Panc1 (cell line): ENCODE results near the gene SLC25A13. TPM values are rescaled to one million over a fixed set of nuclear protein-coding genes. Genes with fewer than 3 reads are reported as not detected.

Experiments
- ATAC-seq: fragments of 200-7000 bp; cut with Tn5 transposase; 2 replicates; pipeline ENCODE4 v1.9.1; 2020; ENCODE audit warnings: mild to moderate bottlenecking, moderate library complexity
- BruUV-seq: library from RNA; stranded (reverse); fragments of 400-500 nt; replicated peaks from 2 replicates; lab custom pipeline; 2021; lab: Mats Ljungman, UMichigan
- CTCF ChIA-PET: fragments of 300-600 bp; sonication (Branson Sonifier 250); formaldehyde crosslinking; loops from one replicate; lab custom pipeline; 2022; ENCODE audit warnings: antibody characterized with exemption; lab: Charles Lee
- POLR2A ChIA-PET: fragments of 300-600 bp; sonication (Branson Sonifier 250); formaldehyde crosslinking; loops from one replicate; lab custom pipeline; 2022; ENCODE audit warnings: antibody characterized with exemption; lab: Charles Lee
- DNase-seq: peaks from one replicate; pipeline ENCODE4 v3.0.0-alpha.2; 2010; ENCODE audit warnings: low read depth, low spot score
- H3K27ac ChIP-seq: 2 replicates; pipeline ENCODE4 v1.5.1; 2011; ENCODE audit warnings: mild to moderate bottlenecking, low read length, inconsistent platforms
- H3K27me3 ChIP-seq: fragments of 200-500 bp; sonication (Bioruptor generic); 2 replicates; pipeline ENCODE4 v1.6.0; 2014; ENCODE audit warnings: low read length, inconsistent platforms; ENCODE audit not compliant: control insufficient read depth, insufficient read depth
- H3K36me3 ChIP-seq: fragments of 200-500 bp; sonication (Bioruptor generic); 2 replicates; pipeline ENCODE4 v1.5.1; 2014; ENCODE audit warnings: inconsistent platforms, mild to moderate bottlenecking, low read length, moderate library complexity; ENCODE audit not compliant: control insufficient read depth, insufficient read depth
- H3K4me1 ChIP-seq: 2 replicates; pipeline ENCODE4 v1.5.1; 2011; ENCODE audit warnings: inconsistent platforms, mild to moderate bottlenecking, low read length, moderate library complexity; ENCODE audit not compliant: control insufficient read depth, insufficient read depth
- H3K4me3 ChIP-seq, 2 experiments: 2 replicates each; pipeline ENCODE4 v1.5.1; 2011 to 2012; ENCODE audit warnings: low read depth in 2 of 2, low read length in 2 of 2, mild to moderate bottlenecking in 2 of 2, inconsistent platforms in 1 of 2, moderate library complexity in 1 of 2
- H3K9me3 ChIP-seq: fragments of 200-500 bp; sonication (Bioruptor generic); 2 replicates; pipeline ENCODE4 v1.5.1; 2014; ENCODE audit warnings: low read depth, mild to moderate bottlenecking, inconsistent platforms, low read length, moderate library complexity; ENCODE audit not compliant: control insufficient read depth, insufficient read depth
- CTCF ChIP-seq: fragments of 450-650 bp; IDR thresholded peaks from 2 replicates; pipeline ENCODE4 v1.5.1; 2017; ENCODE audit warnings: mild to moderate bottlenecking
- POLR2AphosphoS5 ChIP-seq: IDR thresholded peaks from 2 replicates; pipeline ENCODE4 v1.6.1; 2012; ENCODE audit warnings: mild to moderate bottlenecking, low read depth, low read length, moderate library complexity
- REST ChIP-seq, 2 experiments: IDR thresholded peaks; 2 replicates each; pipeline ENCODE4 v1.6.1; 2011 to 2012; ENCODE audit warnings: low read depth in 2 of 2, control low read depth in 1 of 2, low read length in 1 of 2, mild to moderate bottlenecking in 1 of 2, moderate library complexity in 1 of 2; ENCODE audit not compliant: insufficient read depth in 1 of 2
- SIN3A ChIP-seq: IDR thresholded peaks from 2 replicates; pipeline ENCODE4 v1.6.1; 2012; ENCODE audit warnings: low read depth, mild to moderate bottlenecking, low read length, moderate library complexity, borderline replicate concordance; ENCODE audit not compliant: insufficient read depth
- TCF7L2 ChIP-seq: IDR thresholded peaks from 2 replicates; pipeline ENCODE4 v1.6.1; 2011; ENCODE audit warnings: mild to moderate bottlenecking, low read depth, low read length, inconsistent platforms
- in situ Hi-C: cut with HindIII; loops from 2 replicates; pipeline ENCODE4 v1.10.0; 2016; ENCODE audit warnings: low sequenced_read_pairs, low pct_unique_long_range_greater_than_20kb
- intact Hi-C: fragments of 100-400 bp; cut with micrococcal nuclease; formaldehyde crosslinking; loops from one replicate; pipeline ENCODE4 v1.10.0; 2022; ENCODE audit not compliant: unreplicated experiment
- total RNA-seq: library from RNA; stranded (reverse); gene quantifications from one replicate; pipeline ENCODE4 v1.2.1, GENCODE V29; 2021; ENCODE audit not compliant: unreplicated experiment

The SLC25A13 gene
- total RNA-seq, 1 experiment from 2014 or later: 69.4 TPM

GRCh38 chr7:96181174-96181573, 140.7 kb downstream of the SLC25A13 start:
- no peak for ATAC-seq
- TF ChIP-seq TCF7L2 (no peak), SIN3A (no peak), POLR2AphosphoS5 (no peak), REST (IDR thresholded peaks at IDR 0.05; ENCODE audit: insufficient read depth in 1 of 2, low read depth in 2 of 2, low read length in 1 of 2) (no peak), CTCF (no peak)
- no peaks in the 10 kb centered on the region for H3K27me3 ChIP-seq
- BruUV-seq: no TSS peak
- H3K27ac ChIP-seq: no peak overlapping the region
- no peak for DNase-seq
- intact Hi-C loops: no loop called here
- no peaks in the 10 kb centered on the region for H3K9me3 ChIP-seq
- ChIA-PET CTCF (no interaction called here), POLR2A (no interaction called here)
- no peak overlapping the region for H3K4me3 ChIP-seq
- no peaks in the 10 kb centered on the region for H3K4me1 ChIP-seq
- H3K36me3 ChIP-seq: peaks cover 12% of the 10 kb centered on the region
- in situ Hi-C loops: no loop called here

GRCh38 chr7:96179837-96180236, 142.1 kb downstream of the SLC25A13 start:
- Histone ChIP-seq H3K36me3 (peaks cover 12% of the 10 kb centered on the region), H3K27me3 (no peaks in the 10 kb centered on the region), H3K4me3 (no peak overlapping the region), H3K9me3 (no peaks in the 10 kb centered on the region), H3K27ac (no peak overlapping the region), H3K4me1 (no peaks in the 10 kb centered on the region)
- ChIA-PET CTCF (no interaction called here), POLR2A (no interaction called here)
- ATAC-seq: no peak
- BruUV-seq: no TSS peak
- in situ Hi-C loops: no loop called here
- intact Hi-C loops: no loop called here
- no peak for TF ChIP-seq REST (IDR thresholded peaks at IDR 0.05; ENCODE audit: insufficient read depth in 1 of 2, low read depth in 2 of 2, low read length in 1 of 2)
- no peak for TF ChIP-seq TCF7L2
- TF ChIP-seq SIN3A: no peak
- TF ChIP-seq POLR2AphosphoS5: no peak
- no peak for TF ChIP-seq CTCF
- DNase-seq: no peak
